HG02970 (cell line): ENCODE results near the gene STARD9.
"Not testable (repeated sequence)": the region's sequence is repeated elsewhere in the genome, so short reads cannot be mapped to it uniquely, and the experiment has no call there.

Experiments
- ATAC-seq: cut with Tn5 transposase; IDR thresholded peaks from one replicate; pipeline ENCODE4 v1.9.1; 2021; ENCODE audit warnings: mild to moderate bottlenecking, moderate library complexity, moderate number of reproducible peaks; ENCODE audit not compliant: unreplicated experiment, low FRiP score

STARD9 gene

GRCh38 chr15:42749266-42749665 lies 173.9 kb downstream of the STARD9 start:
- no peak for ATAC-seq

GRCh38 chr15:42750306-42750705 lies 174.9 kb downstream of the STARD9 start:
- no peak for ATAC-seq

GRCh38 chr15:42759093-42759492 lies 183.7 kb downstream of the STARD9 start:
- no peak for ATAC-seq

- no peak for ATAC-seq
These were observed 185.4 kb downstream of the STARD9 start for GRCh38 chr15:42760759-42761158.

- not testable (repeated sequence) for ATAC-seq
These were observed 186.4 kb downstream of the STARD9 start for GRCh38 chr15:42761813-42762212.

- not testable (repeated sequence) for ATAC-seq
These were observed 188.8 kb downstream of the STARD9 start for GRCh38 chr15:42764154-42764731.

GRCh38 chr15:42766109-42766508 lies 190.7 kb downstream of the STARD9 start:
- not testable (repeated sequence) for ATAC-seq
